Hepatocyte (in vitro differentiated cells): ENCODE results near the gene SND1. TPM values are rescaled to one million over a fixed set of nuclear protein-coding genes. Genes with fewer than 3 reads are reported as not detected.

Experiments
- DNase-seq: peaks from one replicate; pipeline ENCODE4 v3.0.0-alpha.2; 2016; ENCODE audit warnings: low spot score
- H2AFZ ChIP-seq: fragments of 200-600 bp; sonication (generic); 2 replicates; pipeline ENCODE4 v1.6.0; 2016; ENCODE audit warnings: antibody characterized with exemption, mild to moderate bottlenecking
- H3K27ac ChIP-seq: fragments of 200-600 bp; sonication (generic); 2 replicates; pipeline ENCODE4 v1.5.1; 2016; ENCODE audit warnings: mild to moderate bottlenecking
- H3K27me3 ChIP-seq: fragments of 200-600 bp; sonication (generic); 2 replicates; pipeline ENCODE4 v1.6.1; 2016
- H3K36me3 ChIP-seq: fragments of 200-600 bp; sonication (generic); replicated peaks from 2 replicates; pipeline ENCODE4 v1.5.1; 2016; ENCODE audit warnings: low read depth; ENCODE audit not compliant: insufficient read depth
- H3K4me1 ChIP-seq: fragments of 200-600 bp; sonication (generic); 2 replicates; pipeline ENCODE4 v1.5.1; 2016; ENCODE audit warnings: mild to moderate bottlenecking, moderate library complexity; ENCODE audit not compliant: insufficient read depth
- H3K4me2 ChIP-seq: fragments of 200-600 bp; sonication (generic); 2 replicates; pipeline ENCODE4 v1.6.0; 2016
- H3K4me3 ChIP-seq: fragments of 200-600 bp; sonication (generic); 2 replicates; pipeline ENCODE4 v1.5.1; 2016; ENCODE audit warnings: mild to moderate bottlenecking
- H3K79me2 ChIP-seq: fragments of 200-600 bp; sonication (generic); 2 replicates; pipeline ENCODE4 v1.6.0; 2017; ENCODE audit warnings: mild to moderate bottlenecking
- H3K9me2 ChIP-seq: fragments of 200-600 bp; sonication (generic); replicated peaks from 2 replicates; pipeline ENCODE4 v1.6.0; 2017; ENCODE audit warnings: mild to moderate bottlenecking; ENCODE audit not compliant: insufficient read depth
- H3K9me3 ChIP-seq: fragments of 200-600 bp; sonication (generic); 2 replicates; pipeline ENCODE4 v1.5.1; 2016; ENCODE audit warnings: low read depth, mild to moderate bottlenecking
- H4K20me1 ChIP-seq: fragments of 200-600 bp; sonication (generic); 2 replicates; pipeline ENCODE4 v1.6.0; 2016; ENCODE audit warnings: mild to moderate bottlenecking; ENCODE audit not compliant: insufficient read depth, poor library complexity, severe bottlenecking
- EZH2 ChIP-seq: fragments of 200-600 bp; sonication (generic); IDR thresholded peaks from 2 replicates; pipeline ENCODE4 v1.6.1; 2016; ENCODE audit warnings: antibody characterized with exemption, mild to moderate bottlenecking, borderline replicate concordance
- EZH2phosphoT487 ChIP-seq: fragments of 200-600 bp; sonication (generic); IDR thresholded peaks from one replicate; pipeline ENCODE4 v1.6.1; 2018; ENCODE audit warnings: antibody characterized with exemption, mild to moderate bottlenecking, low read depth, moderate library complexity; ENCODE audit not compliant: unreplicated experiment, severe bottlenecking
- WGBS: methylation state at CpG from one replicate; pipeline ENCODE4 v1.1.6; 2016; ENCODE audit warnings: low lambda C conversion rate; ENCODE audit errors: missing lambda C conversion rate; 5-methylcytosine and 5-hydroxymethylcytosine counted together
- polyA plus RNA-seq: library from polyadenylated mRNA; unstranded; fragments of >200 nt; fragmentation: Nextera tagmentation; extraction: Ambion mirVana; gene quantifications from 2 replicates; pipeline ENCODE4 v1.2.1, GENCODE V29; 2016
- total RNA-seq: library from RNA; depleted of rRNA; stranded (reverse); fragments of >200 nt; gene quantifications from 2 replicates; pipeline ENCODE4 v1.2.3, GENCODE V29; 2014
- TF ChIP-seq, protein P1 (sequence below): fragments of 200-600 bp; sonication (generic); IDR thresholded peaks from 2 replicates; pipeline ENCODE4 v1.5.1; 2016; ENCODE audit warnings: antibody characterized with exemption, mild to moderate bottlenecking; ENCODE audit not compliant: poor library complexity

Gene SND1
- total and polyA plus RNA-seq, 2 experiments from 2014 or later = 141 to 200 TPM

- H3K4me3 ChIP-seq = no peak overlapping the region
- no peak overlapping the region for H3K4me2 ChIP-seq
- H3K79me2 ChIP-seq = peaks cover 96% of the 10 kb centered on the region
- WGBS = 83% methylated on average over 1 of the region's 1 CpG
- H3K36me3 ChIP-seq = no peaks in the 10 kb centered on the region
- H4K20me1 ChIP-seq = peaks cover 37% of the 10 kb centered on the region
- no peak for DNase-seq
- no peaks in the 10 kb centered on the region for H3K27me3 ChIP-seq
- no peaks in the 10 kb centered on the region for H3K4me1 ChIP-seq
- no peak for TF ChIP-seq EZH2phosphoT487
- H2AFZ ChIP-seq = no peak overlapping the region
- no peaks in the 10 kb centered on the region for H3K9me3 ChIP-seq
- H3K27ac ChIP-seq = no peak overlapping the region
- no peaks in the 10 kb centered on the region for H3K9me2 ChIP-seq
Observed at GRCh38 chr7:127752829-127753228, 100.8 kb downstream of the SND1 start.

GRCh38 chr7:127754457-127754856 is 102.5 kb downstream of the SND1 start:
- Histone ChIP-seq H3K27ac (no peak overlapping the region), H3K79me2 (peaks cover 97% of the 10 kb centered on the region), H3K36me3 (no peaks in the 10 kb centered on the region), H4K20me1 (peaks cover 42% of the 10 kb centered on the region), H3K9me3 (no peaks in the 10 kb centered on the region), H3K9me2 (no peaks in the 10 kb centered on the region), H3K27me3 (no peaks in the 10 kb centered on the region), H3K4me2 (no peak overlapping the region), H3K4me1 (peaks cover 2% of the 10 kb centered on the region), H3K4me3 (no peak overlapping the region), H2AFZ (no peak overlapping the region)
- DNase-seq = no peak
- TF ChIP-seq, protein P1, sequence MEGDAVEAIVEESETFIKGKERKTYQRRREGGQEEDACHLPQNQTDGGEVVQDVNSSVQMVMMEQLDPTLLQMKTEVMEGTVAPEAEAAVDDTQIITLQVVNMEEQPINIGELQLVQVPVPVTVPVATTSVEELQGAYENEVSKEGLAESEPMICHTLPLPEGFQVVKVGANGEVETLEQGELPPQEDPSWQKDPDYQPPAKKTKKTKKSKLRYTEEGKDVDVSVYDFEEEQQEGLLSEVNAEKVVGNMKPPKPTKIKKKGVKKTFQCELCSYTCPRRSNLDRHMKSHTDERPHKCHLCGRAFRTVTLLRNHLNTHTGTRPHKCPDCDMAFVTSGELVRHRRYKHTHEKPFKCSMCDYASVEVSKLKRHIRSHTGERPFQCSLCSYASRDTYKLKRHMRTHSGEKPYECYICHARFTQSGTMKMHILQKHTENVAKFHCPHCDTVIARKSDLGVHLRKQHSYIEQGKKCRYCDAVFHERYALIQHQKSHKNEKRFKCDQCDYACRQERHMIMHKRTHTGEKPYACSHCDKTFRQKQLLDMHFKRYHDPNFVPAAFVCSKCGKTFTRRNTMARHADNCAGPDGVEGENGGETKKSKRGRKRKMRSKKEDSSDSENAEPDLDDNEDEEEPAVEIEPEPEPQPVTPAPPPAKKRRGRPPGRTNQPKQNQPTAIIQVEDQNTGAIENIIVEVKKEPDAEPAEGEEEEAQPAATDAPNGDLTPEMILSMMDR = no peak
- no peak for TF ChIP-seq EZH2phosphoT487
- TF ChIP-seq EZH2 = no peak

DNA sequence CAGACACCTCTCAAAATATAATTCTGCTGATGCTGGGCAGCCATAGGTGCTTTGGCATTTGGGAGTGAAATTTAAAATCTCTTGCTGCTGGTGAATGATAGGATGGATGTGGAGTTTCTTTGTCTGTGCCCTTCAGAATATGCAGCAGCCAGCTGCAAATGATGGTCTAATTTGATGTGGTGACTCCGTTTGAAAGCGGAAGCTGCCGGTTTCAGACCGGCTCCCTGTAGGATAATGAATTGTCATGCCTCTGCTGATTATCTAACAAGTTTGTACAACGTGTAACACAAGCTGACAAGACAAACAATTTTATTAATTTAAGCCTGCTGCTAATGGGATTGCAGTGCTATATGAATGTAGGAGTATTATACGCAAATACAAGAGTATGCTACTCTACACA is 103.5 kb downstream of the SND1 start:
- no peak overlapping the region for H3K27ac ChIP-seq
- no peaks in the 10 kb centered on the region for H3K9me3 ChIP-seq
- no peaks in the 10 kb centered on the region for H3K27me3 ChIP-seq
- no peak overlapping the region for H2AFZ ChIP-seq
- no peak overlapping the region for H3K4me2 ChIP-seq
- peaks cover 90% of the 10 kb centered on the region for H3K79me2 ChIP-seq
- peaks cover 40% of the 10 kb centered on the region for H4K20me1 ChIP-seq
- 65% methylated on average over 6 of the region's 6 CpGs for WGBS
- H3K4me3 ChIP-seq = no peak overlapping the region
- H3K9me2 ChIP-seq = no peaks in the 10 kb centered on the region
- H3K36me3 ChIP-seq = no peaks in the 10 kb centered on the region
- TF ChIP-seq EZH2phosphoT487 (no peak), EZH2 (no peak)
- TF ChIP-seq, protein P1 = no peak
- H3K4me1 ChIP-seq = peaks cover 7% of the 10 kb centered on the region
- no peak for DNase-seq

DNA sequence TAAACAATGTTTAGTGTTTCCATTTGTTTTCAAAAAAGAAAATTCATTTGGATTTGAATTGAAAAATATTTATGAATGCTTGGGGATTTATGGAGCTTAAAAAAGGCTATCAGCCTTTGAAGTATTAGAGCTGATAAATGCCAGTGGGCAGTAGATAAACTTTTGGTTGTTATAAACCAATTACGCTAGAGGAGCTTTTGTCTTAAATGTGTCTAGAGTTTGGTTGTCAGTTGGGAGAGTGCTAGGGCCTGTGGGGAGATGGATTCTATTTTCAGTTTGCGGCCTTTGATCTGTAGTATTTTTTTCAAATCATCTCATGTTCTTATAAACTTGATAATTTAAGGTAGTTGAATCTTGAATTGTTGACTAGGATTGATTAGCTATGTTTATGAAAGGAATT is 104.0 kb downstream of the SND1 start:
- H3K9me3 ChIP-seq = no peaks in the 10 kb centered on the region
- H3K36me3 ChIP-seq = no peaks in the 10 kb centered on the region
- TF ChIP-seq EZH2phosphoT487 = no peak
- no peak overlapping the region for H3K4me2 ChIP-seq
- peaks cover 39% of the 10 kb centered on the region for H4K20me1 ChIP-seq
- H3K27ac ChIP-seq = no peak overlapping the region
- no peak overlapping the region for H3K4me3 ChIP-seq
- peaks cover 90% of the 10 kb centered on the region for H3K79me2 ChIP-seq
- DNase-seq = no peak
- WGBS = 81% methylated on average over 2 of the region's 2 CpGs
- H3K27me3 ChIP-seq = no peaks in the 10 kb centered on the region
- H3K9me2 ChIP-seq = no peaks in the 10 kb centered on the region
- no peak overlapping the region for H2AFZ ChIP-seq
- peaks cover 7% of the 10 kb centered on the region for H3K4me1 ChIP-seq
